HEK293T (cell line): Measurements from ENCODE around the gene CDC34.

Source experiments
- CTCF ChIA-PET: fragments of 350-600 bp; formaldehyde crosslinking; extraction: SDS; loops from one replicate; lab custom pipeline; 2021; ENCODE audit warnings: antibody characterized with exemption, inconsistent platforms; lab: Yijun Ruan, JAX
- POLR2A ChIA-PET: fragments of 350-600 bp; formaldehyde crosslinking; extraction: SDS; loops from one replicate; lab custom pipeline; 2020; ENCODE audit warnings: antibody characterized with exemption, inconsistent platforms; lab: Yijun Ruan, JAX
- DNase-seq: peaks from one replicate; pipeline ENCODE4 v3.0.0; 2012; ENCODE audit warnings: mixed read lengths; ENCODE audit errors: extremely low spot score
- ARNT ChIP-seq: fragments of 450-650 bp; IDR thresholded peaks from 2 replicates; pipeline ENCODE4 v1.6.1; 2017; ENCODE audit warnings: mild to moderate bottlenecking
- BHLHE40 ChIP-seq: fragments of 450-650 bp; IDR thresholded peaks from 2 replicates; pipeline ENCODE4 v1.6.1; 2016; ENCODE audit warnings: mild to moderate bottlenecking, moderate library complexity, borderline replicate concordance
- CTBP1 ChIP-seq: fragments of 450-650 bp; IDR thresholded peaks from 2 replicates; pipeline ENCODE4 v1.6.1; 2016; ENCODE audit warnings: borderline replicate concordance
- ELF4 ChIP-seq: fragments of 450-650 bp; IDR thresholded peaks from 2 replicates; pipeline ENCODE4 v1.6.1; 2017; ENCODE audit warnings: antibody characterized with exemption
- FOXA1 ChIP-seq: fragments of 450-650 bp; IDR thresholded peaks from 2 replicates; pipeline ENCODE4 v1.6.1; 2016; ENCODE audit warnings: mild to moderate bottlenecking
- FOXK2 ChIP-seq: fragments of 450-650 bp; IDR thresholded peaks from 2 replicates; pipeline ENCODE4 v1.6.1; 2016; ENCODE audit warnings: mild to moderate bottlenecking
- FOXM1 ChIP-seq: fragments of 450-650 bp; IDR thresholded peaks from 2 replicates; pipeline ENCODE4 v1.6.1; 2017; ENCODE audit warnings: mild to moderate bottlenecking, borderline replicate concordance
- HDGF ChIP-seq: fragments of 450-650 bp; IDR thresholded peaks from 2 replicates; pipeline ENCODE4 v1.6.1; 2017; ENCODE audit warnings: antibody characterized with exemption, borderline replicate concordance
- L3MBTL2 ChIP-seq: fragments of 450-650 bp; conservative IDR thresholded peaks from 2 replicates; pipeline ENCODE4 v1.6.1; 2016; ENCODE audit warnings: mild to moderate bottlenecking
- LEF1 ChIP-seq: fragments of 450-650 bp; IDR thresholded peaks from 2 replicates; pipeline ENCODE4 v1.6.1; 2017; ENCODE audit warnings: mild to moderate bottlenecking, borderline replicate concordance
- NFRKB ChIP-seq: fragments of 450-650 bp; IDR thresholded peaks from 2 replicates; pipeline ENCODE4 v1.6.1; 2016; ENCODE audit warnings: mild to moderate bottlenecking, moderate library complexity
- SP1 ChIP-seq: fragments of 450-650 bp; IDR thresholded peaks from 2 replicates; pipeline ENCODE4 v1.6.1; 2017
- SUZ12 ChIP-seq: fragments of 450-650 bp; IDR thresholded peaks from 2 replicates; pipeline ENCODE4 v1.6.1; 2016; ENCODE audit warnings: mild to moderate bottlenecking
- TARDBP ChIP-seq: fragments of 450-650 bp; IDR thresholded peaks from 2 replicates; pipeline ENCODE4 v1.6.1; 2016
- ZNF384 ChIP-seq: fragments of 450-650 bp; IDR thresholded peaks from 2 replicates; pipeline ENCODE4 v1.6.1; 2016
- TF ChIP-seq, protein P1 (sequence below): fragments of 450-650 bp; IDR thresholded peaks from 2 replicates; pipeline ENCODE4 v1.6.1; 2016

Gene CDC34

GRCh38 chr19:536031-536880, 4.7 kb downstream of the CDC34 start:
- no peak for DNase-seq
- no peak for TF ChIP-seq ZNF384
- TF ChIP-seq CTBP1, result no peak
- TF ChIP-seq, protein P1, sequence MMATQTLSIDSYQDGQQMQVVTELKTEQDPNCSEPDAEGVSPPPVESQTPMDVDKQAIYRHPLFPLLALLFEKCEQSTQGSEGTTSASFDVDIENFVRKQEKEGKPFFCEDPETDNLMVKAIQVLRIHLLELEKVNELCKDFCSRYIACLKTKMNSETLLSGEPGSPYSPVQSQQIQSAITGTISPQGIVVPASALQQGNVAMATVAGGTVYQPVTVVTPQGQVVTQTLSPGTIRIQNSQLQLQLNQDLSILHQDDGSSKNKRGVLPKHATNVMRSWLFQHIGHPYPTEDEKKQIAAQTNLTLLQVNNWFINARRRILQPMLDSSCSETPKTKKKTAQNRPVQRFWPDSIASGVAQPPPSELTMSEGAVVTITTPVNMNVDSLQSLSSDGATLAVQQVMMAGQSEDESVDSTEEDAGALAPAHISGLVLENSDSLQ, result no peak
- no peak for TF ChIP-seq NFRKB
- no peak for TF ChIP-seq ARNT
- TF ChIP-seq BHLHE40, result no peak
- TF ChIP-seq SP1, result no peak
- no peak for TF ChIP-seq L3MBTL2
- TF ChIP-seq HDGF, result no peak
- no peak for TF ChIP-seq TARDBP
- no peak for TF ChIP-seq SUZ12
- no peak for TF ChIP-seq FOXM1
- TF ChIP-seq LEF1, result no peak
- TF ChIP-seq ELF4, result no peak
- no peak for TF ChIP-seq FOXK2
- no peak for TF ChIP-seq FOXA1
- ChIA-PET CTCF (no interaction called here), POLR2A (no interaction called here)

GRCh38 chr19:536881-537404, 5.4 kb downstream of the CDC34 start:
- ChIA-PET CTCF (no interaction called here), POLR2A (no interaction called here)
- DNase-seq, result no peak
- TF ChIP-seq FOXA1 (no peak), ELF4 (no peak), FOXM1 (no peak), SP1 (no peak), CTBP1 (no peak), FOXK2 (no peak)
- TF ChIP-seq, protein P1, result no peak

DNA sequence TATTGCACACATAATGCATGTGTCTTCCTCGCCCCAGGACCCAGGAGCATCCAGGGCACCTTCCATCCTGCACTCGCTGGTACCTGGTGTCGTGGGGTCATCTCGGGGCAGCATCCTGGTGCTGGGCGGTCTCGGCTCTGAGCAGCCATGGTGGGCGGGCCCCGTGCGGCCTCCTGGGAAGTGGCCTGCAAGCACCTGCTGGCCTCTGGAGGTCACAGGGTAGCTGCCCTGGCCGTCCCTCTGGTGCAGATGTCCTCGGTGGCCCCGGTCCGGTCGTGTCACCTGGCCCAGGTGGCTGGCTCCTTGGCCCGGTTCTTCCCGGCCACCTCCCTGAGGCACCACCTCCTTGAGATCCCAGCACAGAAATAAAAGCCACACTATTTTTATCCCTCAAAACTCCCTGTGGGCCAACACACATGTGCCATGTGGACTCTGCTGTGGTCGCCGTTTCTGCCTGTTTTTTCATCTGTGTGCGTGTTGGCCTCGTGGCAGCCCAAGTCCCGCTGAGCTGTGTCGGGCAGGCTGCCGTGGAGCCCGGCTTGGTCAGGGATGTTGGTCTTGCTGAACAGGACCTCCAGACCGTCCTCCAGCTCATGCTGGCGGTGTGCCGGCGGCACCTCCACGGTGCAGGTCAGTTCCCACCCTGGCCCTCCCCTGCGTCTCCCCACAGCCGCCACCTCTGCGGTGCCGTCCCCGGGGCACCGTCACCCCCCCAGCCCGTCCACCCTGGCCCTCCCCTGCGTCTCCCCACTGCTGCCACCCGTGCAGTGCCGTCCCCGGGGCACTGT, 7.3 kb downstream of the CDC34 start:
- TF ChIP-seq FOXM1 (no peak), L3MBTL2 (no peak), CTBP1 (no peak), ZNF384 (no peak), SP1 (no peak), FOXA1 (no peak), BHLHE40 (no peak), ELF4 (no peak)
- TF ChIP-seq, protein P1, result no peak
- DNase-seq, result no peak
- ChIA-PET CTCF (no interaction called here), POLR2A (no interaction called here)

DNA sequence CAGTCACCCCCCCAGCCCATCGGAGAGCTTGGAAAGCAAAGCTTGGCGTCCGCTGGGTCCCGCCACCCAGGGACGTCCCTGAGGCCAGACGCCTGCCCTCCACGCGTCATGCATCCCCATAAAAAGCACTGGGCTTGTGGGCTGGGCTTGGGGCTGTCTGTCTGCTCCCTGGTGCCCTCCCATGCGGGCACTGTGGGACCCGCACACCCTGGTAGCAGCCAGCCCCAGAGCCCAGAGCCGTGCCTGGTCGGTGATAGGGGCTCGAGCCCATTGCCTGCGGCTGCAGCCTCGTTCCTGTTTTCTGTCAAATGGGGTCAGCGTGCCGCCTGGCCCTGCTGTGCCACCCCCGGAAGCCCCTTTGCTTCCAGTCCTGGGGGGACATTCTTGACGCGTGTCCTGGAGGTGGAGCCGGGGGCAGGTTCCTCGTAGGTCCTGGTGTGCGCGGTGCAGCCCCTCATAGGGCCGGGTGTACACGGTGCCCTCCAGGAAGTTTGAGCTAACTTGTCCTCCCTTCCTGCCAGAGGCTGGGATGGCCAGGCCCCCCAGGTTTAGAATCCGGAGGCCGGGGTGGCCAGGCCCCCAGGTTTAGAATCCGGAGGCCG, 8.0 kb downstream of the CDC34 start:
- TF ChIP-seq TARDBP, result no peak
- no peak for TF ChIP-seq ZNF384
- no peak for TF ChIP-seq FOXA1
- TF ChIP-seq SUZ12, result no peak
- TF ChIP-seq HDGF, result no peak
- TF ChIP-seq L3MBTL2, result no peak
- TF ChIP-seq ARNT, result no peak
- no peak for TF ChIP-seq NFRKB
- no peak for TF ChIP-seq SP1
- TF ChIP-seq BHLHE40, result no peak
- no peak for TF ChIP-seq FOXK2
- TF ChIP-seq LEF1, result no peak
- no peak for TF ChIP-seq FOXM1
- TF ChIP-seq ELF4, result no peak
- no peak for TF ChIP-seq CTBP1
- TF ChIP-seq, protein P1, result no peak
- DNase-seq, result no peak
- CTCF ChIA-PET, result no interaction called here
- POLR2A ChIA-PET, result no interaction called here
